ENCODE results near the gene KRTAP20-3.

The KRTAP20-3 gene

DNA sequence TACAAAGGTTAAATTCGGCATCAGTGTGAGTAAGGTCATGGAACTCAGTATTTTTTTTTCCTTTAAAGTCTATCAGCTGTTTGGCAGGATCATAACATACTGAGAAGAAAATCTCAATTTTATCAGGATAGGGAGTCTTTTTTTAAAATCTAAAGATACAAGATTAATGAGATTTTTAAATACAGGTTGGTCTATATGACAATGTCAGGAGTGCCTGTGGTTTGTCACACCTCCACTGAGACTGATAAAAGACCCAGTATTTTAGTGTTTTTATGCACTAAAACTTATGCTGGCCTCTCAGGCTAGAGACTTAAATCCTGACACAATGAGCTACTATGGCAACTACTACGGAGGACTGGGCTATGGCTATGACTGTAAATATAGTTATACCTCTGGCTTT is at the start of gene KRTAP20-3:
KRTAP20-3 (plus strand) TSS at position 301 of the 400 bp plus-strand sequence.
- no peak for DNase-seq

DNA sequence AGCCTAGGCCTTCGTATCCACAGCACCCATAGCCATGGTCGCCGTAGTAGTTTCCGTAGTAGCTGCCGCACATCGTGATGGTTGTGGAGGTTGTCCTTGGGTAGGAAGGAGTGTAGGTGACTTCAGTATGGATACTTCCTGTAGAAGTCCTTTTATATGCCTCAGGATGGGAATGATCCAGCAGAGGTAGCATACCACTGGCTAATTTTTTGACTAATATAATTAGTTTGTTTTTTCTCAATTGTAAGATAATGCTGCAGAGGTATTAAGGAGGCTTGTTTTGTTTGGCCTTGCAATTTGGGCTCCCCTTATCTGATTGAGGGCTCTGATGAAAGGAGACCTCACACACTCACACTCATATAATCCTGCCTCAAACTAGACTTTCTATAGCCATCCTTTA is 43.9 kb upstream of the KRTAP20-3 start, which contains the start of gene KRTAP6-2:
KRTAP6-2 (minus strand) TSS at position 101 of the 400 bp plus-strand sequence; CDS start at position 73, 28 bp downstream.
- DNase-seq, result no peak

DNA sequence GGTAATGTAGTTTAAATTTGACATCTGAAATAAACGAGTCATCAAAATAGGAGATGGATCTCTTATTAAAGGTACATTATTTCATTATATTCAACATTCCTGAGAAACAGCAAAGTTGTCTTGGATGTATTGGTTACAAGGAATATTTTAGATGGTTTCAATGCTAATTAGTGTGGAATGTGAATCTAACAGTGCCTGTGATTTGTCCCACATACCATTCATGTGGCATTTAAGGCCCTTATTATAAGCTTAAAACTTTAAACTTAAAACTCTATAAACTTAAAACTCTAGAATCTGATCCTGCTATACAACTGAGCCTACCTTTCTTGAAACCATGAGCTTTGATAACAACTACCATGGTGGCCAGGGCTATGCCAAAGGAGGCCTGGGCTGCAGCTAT is 41.9 kb upstream of the KRTAP20-3 start, which contains the start of gene KRTAP22-1:
KRTAP22-1 (plus strand) TSS at position 301 of the 400 bp plus-strand sequence.
- DNase-seq, result no peak

DNA sequence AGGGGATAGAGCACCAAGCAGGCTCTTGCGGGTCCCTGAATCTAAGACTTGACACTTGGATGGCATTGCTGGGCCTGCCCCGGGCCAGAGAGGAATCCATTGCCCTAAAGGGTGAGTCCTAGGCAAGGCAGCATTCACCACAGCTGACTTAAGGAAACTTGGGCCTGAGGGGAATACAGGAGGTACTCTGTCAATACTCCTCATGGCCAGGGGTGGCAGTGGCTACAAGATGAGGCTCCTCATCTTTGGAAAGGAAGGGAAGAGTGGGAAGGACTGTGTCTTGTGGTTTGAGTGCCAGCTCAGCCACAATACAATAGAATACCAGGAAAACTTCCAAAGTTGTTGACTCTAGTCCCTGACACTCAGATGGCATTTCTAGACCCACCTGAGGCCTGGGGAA is 36.7 kb upstream of the KRTAP20-3 start:
- no peak for DNase-seq

DNA sequence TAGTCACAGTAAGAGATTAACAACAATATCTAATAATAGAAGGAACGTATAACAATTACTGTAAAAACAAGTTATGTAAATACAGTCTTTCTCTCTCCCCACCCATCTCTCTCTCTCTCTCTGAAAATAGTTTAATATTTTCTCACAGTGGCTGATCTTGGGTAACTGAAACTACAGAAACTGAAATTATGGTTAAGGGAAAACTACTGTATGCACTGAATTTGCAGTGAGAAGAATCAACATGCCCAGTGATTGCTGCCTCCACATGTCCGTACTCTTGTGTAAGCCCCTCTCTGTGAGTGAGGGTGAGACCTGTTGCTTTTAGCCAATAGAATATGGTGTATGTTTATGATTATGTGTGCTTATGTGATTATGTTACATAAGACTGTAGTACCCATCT is 30.5 kb upstream of the KRTAP20-3 start:
- DNase-seq, result no peak

DNA sequence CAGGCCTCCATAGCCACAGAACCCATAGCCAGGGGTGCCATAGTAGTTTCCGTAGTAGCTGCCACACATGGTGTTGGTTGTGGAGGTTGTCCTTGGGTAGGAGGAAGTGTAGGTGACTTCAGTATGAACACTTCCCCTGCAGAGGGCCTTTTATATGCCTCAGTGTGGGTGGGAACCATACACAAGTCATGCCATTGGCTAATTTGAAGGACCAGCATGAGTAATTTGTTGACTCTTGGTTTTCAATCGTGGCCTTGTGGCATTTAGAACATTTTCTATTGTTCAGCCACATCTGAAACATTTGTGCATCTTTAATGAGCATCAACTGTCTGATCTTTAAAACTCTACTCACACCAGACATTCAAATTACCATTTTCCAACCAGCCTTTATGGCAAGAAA is 28.8 kb upstream of the KRTAP20-3 start, which contains the start of gene KRTAP6-1:
KRTAP6-1 (minus strand) TSS at position 95 of the 400 bp plus-strand sequence; CDS start at position 69, 26 bp downstream.
- no peak for DNase-seq

DNA sequence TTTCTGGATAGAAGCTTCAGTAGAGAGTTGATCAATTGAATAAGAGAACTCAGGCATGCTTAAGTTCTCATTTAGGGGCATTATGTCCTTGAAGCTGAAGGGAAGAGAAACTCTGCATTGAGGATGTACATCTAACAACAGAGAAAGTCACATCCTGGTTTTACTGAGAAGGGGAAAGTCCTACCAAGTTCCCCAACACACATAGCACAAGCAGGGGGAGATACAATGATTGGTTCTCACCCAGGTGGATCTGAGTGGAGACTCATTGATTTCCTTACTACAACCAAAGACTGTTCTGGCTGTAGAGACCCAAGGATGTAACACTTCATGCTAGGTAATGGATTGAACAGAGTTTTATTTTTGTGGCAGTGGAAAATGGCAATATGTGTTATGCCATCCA is 27.5 kb upstream of the KRTAP20-3 start:
- no peak for DNase-seq

DNA sequence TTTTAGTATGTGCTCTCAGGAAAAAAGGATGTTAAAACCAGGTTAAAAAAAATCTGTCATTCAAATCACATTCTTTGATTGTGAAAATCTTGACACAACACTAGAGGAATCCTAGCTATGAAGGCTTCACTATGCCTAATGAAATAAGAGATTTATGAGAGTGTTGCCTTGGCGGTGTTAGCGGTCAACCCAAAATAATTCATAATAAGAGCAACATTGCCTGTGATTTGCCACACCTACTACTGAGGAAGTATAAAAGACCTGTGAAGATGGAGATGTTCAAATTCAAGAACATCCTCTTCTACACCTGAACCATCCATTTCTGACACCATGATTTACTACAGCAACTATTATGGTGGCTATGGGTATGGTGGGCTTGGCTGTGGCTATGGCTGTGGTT is 26.5 kb upstream of the KRTAP20-3 start, which contains the start of gene KRTAP20-1:
KRTAP20-1 (plus strand) TSS at position 301 of the 400 bp plus-strand sequence; CDS start at position 331, 30 bp downstream.
- no peak for DNase-seq

DNA sequence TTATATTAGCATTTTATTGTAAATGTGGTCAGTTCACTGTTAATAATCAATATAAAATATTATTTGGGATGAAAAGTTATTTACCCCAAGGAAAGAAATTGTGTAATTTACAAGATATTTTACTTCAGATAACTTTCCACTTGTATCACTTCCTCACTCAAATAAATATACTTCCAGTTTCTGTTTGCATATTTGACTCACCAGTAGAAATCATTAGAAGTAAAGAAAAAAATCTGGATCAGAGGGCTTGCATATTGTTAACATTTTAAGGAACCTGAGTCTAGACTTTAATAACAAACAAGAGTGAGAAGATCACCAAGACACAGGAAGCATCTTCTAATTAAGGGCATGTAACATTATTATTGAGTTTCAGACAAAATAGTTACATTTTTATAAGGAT is 22.6 kb upstream of the KRTAP20-3 start:
- no peak for DNase-seq

DNA sequence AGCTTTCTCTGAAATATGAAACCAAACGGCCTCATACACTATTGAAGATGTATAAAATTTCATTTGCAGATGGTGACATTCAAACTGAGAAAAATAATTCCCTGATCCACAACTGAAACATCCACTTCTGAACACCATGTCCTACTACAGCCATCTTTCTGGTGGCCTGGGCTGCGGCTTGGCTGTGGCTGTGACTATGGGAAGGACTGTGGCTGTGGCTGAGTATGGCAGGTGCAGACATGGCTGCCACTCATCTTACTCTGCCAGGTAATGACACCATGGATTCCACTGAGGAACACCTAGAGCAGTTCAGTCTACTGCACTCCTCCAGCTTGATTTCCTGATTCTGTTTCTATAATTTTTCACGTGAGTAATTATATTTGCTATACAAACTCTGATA is 22.1 kb upstream of the KRTAP20-3 start, which contains the start of gene KRTAP20-4:
KRTAP20-4 (plus strand) TSS at position 106 of the 400 bp plus-strand sequence.
- no peak for DNase-seq

DNA sequence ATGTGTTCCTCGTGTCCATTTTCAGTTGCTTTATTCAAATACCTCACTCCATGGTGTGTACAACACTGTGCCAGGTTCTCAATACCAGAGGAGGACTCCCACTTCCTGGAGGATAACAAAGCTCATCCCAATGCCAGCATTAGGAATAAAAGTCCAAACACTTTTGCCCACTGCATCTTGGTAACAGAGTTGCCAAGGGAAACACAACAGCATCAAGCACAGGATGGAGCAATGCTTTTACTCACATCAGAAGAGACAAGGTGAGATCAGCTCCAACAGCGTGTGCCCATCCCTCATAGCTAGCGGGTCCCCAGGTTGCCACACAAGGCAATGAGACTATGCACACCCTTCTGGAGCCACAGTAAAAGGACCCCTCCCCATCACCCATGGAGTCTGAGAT is 19.3 kb upstream of the KRTAP20-3 start:
- DNase-seq, result no peak

DNA sequence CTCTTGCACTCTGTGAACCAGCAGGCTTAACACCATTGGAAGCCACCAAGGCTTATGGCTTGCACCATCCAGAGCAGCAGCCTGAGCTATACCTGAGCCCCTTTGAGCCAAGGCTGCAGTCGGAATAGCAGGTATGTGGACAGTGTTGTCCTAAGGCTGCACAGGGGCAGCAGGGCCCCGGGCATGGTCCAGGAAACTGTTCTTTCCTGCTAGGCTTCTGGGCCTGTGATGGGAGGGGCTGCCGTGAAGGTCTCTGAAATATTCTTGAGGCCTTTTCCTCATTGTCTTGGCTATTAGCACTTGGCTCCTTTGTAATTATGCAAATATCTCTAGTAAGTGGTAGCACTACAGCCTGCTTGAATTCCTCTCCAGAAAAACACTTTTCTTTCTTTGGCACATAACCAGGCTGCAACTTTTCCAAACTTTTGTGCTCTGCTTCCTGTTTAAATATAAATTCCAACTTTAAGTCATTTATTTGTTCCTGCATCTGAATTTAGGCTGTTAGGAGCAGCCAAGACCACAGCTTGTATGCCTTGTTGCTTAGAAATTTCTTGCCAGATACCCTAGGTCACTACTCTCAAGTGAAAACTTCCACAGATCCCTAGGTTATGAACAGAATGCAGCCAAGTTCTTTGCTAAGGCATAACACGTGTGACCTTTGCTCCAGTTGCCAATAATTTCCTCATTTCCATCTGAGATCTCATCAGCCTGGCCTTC is 17.1 kb upstream of the KRTAP20-3 start:
- DNase-seq, result no peak

DNA sequence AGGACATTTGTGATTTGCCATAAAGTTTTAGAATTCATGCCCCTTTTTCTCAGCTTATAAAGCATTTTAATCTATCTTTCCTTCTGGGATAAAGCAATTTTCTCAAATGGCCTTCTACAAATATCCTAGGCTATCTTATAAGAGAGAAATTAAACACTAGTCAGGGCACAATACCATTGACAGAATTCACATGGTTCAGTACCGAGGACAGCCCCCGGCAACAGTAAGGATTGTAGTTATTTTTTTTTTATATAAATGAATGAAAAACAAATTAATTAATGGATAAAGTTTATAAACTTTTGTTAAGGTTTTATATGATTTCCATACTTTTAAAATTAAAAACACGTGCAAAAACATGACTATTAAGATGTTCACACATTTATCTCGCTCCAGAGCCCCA is 14.6 kb upstream of the KRTAP20-3 start:
- DNase-seq, result no peak

DNA sequence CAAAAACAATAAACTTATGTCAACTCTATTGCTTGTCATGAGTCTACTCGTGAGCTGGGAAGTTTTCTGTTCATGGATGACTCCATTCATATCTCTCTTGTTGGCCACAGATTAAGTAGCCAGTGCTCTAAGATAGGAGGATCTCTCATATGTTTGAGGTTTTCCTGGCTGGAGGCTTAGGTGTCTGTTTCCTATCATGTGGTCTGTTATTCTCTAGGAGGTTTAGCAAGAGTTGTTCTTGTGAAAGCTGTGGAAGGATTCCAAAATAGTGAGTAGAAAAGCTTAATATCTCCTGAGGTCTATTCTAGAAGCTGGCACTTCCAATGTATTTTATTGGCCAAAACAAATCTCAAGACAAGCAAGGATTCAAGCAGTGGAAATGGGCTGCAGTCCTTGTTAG is 13.5 kb upstream of the KRTAP20-3 start:
- DNase-seq, result no peak

DNA sequence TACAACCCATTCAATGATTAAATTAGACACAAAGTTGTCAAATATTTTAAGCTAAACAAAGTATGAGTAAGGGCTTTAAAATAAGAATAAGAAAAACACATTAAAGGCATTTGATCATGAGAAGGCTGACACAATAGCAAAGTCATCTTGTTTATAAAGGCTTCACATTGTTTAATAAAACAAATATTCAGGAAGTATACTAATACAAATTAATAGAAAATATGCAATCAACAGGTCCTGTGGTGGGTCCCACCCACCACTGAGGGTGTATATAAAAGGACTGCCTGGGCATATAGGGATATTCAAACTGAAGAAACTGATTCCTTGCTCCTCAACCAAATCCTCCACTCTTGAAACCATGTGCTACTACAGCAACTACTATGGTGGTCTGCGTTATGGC is 7.8 kb upstream of the KRTAP20-3 start, which contains the start of gene KRTAP20-2:
KRTAP20-2 (plus strand) TSS at position 301 of the 400 bp plus-strand sequence; CDS start at position 359, 58 bp downstream.
- no peak for DNase-seq

DNA sequence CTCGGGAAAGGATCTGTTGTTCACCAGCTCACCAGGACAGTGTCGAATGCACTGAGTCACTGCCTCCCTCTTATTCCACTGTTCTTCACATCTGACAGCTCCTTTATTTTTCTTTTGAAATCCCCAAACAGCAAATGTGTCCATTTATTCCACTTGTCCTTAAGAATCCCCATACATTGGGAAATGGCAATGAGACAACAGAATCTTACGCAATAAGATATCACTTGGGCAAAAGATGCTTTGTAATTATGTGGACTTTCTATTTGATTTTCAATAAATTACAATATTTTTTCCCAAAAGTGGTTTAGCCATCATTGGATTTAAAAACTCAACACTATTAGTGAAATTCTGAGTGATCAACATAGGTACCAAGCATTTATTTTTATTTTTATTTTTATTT is 4.0 kb upstream of the KRTAP20-3 start:
- no peak for DNase-seq

DNA sequence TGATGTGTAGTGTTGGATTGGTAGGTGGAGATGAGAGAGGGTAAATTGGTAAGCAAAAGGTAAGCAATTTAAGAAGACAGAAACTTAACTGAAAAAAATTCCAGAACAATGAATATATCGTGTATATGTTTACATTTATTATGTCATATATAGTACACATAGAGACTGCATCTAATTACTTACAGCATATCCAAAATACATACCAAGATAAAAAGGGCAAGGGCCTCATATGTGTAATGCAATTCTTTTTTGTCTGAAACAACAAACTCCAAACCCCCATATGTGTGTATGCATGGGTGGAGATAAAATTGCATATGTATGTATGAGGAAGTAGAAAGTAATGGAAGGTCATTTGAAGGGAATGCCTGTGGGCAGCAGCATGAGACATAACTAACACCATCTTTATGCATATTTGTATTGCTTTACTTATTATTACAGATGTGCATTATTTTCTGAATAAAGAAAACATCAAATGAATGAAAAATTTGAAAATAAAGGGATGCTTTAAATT is 4.3 kb downstream of the KRTAP20-3 start:
- no peak for DNase-seq

DNA sequence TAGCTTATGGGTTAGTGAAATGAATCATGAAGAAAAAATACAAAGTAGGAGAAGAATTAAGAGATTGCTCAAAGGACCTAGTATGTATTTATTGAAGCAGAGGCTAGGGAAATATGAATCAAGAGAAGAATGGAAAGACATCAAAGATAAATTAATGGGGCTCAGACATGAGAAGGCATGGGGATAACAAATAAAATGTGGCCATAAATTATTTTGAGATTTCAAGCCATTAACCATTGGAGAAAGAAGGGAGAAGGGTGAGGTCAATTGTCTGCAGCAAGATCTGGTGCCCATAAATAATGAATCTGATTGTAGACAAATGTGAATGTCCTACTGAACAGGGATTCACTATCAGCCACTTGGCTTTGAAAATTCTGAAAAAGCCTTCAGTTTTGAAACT is 10.2 kb downstream of the KRTAP20-3 start:
- no peak for DNase-seq

DNA sequence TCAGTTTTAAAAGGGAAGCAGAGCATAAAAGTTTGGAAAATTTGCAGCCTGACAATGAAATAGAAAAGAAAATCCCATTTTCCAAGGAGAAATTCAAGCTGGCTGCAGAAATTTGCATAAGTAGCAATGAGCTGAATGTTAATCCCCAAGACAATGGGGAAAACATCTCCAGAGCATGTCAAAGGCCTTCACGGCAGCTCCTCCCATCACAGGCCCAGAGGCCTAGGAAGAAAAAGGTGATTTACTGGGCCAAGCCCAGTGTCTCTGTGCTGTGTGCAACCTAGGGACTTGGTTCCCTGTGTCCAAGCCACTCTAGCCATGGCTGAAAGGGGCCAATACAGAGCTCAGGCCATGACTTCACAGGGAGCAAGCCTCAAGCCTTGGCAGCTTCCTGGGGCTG is 26.1 kb downstream of the KRTAP20-3 start:
- no peak for DNase-seq

DNA sequence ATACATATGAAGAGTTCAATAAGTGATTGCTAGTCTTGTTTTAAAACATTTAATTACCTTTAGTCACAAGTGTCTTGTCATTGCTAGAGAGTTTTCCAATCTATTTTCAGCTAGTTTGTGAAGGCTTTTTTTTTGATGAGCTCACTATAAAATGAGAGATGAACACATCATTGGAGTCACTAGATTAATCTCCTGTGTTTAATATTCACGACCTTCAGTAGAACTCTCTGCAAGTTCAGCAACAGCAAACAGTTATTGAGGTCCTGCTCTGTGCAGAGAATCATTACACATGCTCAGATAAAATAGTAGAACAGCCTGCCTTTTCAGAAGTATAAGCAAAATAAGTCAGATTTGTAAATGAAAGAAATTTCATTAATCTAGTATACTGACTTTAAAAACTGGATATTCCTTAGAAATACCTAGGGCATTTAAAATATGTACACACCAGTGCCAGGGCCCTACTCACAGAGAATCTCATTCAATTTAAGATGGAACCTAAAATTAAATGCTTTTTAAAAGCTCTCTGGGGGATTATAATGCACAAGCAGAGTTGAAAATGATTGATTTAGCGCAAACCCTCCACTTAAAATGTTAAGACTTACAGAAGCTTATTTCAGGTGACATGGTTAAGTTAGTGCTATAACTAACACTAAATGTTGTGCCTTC is 30.5 kb downstream of the KRTAP20-3 start:
- DNase-seq, result no peak

DNA sequence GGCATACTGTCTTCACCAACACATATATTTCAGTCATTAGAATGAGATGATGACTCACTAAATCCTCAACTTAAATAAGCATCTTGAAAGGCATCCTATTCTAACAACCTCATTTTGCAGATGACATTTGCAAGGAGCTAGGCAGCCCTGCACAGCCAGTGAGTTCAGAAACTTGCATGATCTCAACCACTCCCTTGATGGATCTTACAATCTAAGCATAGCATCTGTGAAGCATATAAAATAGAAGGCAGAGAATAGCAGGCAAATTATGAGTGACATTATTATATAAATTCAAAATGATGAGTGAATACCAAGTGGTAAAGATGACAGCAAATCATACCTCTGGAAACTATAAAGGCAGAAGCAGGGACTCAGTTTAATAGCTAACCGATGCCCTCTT is 31.6 kb downstream of the KRTAP20-3 start:
- DNase-seq, result no peak

DNA sequence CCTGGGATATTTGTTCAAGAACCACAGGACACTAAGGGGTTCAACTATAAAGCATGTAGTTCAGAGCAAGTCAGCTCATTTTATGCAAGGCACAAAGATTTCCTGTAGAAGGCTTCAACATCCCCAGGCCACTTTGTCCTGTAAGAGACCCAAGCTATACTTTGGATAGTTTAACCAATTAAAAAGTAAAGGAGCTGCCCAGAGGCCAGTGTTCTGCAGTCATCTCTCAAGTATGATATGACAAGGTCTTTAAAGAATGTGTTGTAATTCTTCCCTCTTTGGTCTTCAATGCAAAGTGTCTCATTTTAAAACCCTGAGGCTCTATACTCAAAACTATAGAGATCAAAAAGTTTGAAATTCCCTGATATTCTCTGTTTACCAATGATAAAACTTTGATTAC is 34.1 kb downstream of the KRTAP20-3 start:
- no peak for DNase-seq

DNA sequence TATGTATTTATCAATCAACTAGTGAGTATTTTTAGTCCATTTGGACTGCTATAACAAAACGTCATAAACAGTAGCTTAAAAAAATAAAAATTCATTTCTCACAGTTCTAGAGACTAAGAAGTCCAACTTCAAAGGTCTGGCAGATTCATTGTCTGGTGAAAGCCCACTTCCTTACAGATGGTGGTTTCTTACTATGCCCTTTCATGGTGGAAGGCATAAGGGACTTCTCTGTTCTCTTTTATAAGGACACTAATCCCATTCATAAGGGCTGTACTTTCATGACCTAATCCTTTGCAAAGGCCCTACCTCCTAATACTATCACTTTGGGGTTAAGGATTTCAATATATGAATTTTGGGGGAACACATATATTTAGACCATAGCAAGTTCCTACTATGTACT is 37.9 kb downstream of the KRTAP20-3 start:
- DNase-seq, result no peak

DNA sequence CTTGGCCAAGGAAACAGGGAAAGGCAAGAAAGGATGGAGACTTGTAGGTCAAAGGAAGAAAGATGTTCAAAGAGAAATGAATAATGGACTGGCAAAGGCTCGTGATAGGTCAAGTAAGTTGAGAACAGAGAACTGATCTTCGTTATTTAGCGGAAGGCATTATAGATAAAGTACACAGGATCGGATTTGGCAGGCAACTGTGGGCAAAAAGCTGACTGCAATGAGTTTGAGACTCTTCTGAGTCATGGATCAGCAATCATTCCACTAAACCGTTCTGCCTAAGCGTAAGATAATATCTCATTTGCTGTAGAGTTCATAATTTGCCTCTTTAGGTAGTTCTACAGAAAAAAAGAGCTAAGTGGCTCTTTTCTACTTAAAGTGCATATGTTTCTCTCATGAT is 41.8 kb downstream of the KRTAP20-3 start:
- no peak for DNase-seq

Measured in AML-193 (cell line).